HG03354 (cell line): ENCODE measurements around the gene RBPJL.
"Not testable (repeated sequence)": the region's sequence is repeated elsewhere in the genome, so short reads cannot be mapped to it uniquely, and the experiment has no call there.

Source experiments
- ATAC-seq: cut with Tn5 transposase; IDR thresholded peaks from one replicate; pipeline ENCODE4 v1.9.1; 2021; ENCODE audit warnings: mild to moderate bottlenecking; ENCODE audit not compliant: unreplicated experiment, poor library complexity, severe bottlenecking

Gene RBPJL

GRCh38 chr20:45340236-45340847 lies 33.7 kb downstream of the RBPJL start:
- no peak for ATAC-seq

DNA sequence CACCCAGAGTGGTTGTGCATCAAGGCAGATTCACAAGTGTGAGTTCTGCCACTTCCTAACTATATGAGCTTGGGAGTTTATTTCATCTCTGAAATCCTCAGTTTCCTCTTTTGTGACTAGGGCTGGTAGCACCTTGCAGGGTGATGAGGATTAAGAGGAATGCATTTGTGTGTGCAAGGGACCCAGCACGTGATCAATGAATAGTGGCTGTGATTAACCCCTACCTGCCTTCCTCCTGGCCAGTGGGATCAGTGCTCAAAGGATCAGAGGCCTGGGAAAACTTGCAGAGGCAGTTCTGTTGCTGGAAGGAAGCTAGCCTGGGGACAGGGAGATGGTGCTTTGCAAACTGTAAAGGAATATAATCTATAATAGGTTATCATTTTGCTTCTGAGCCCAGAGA lies 34.3 kb downstream of the RBPJL start:
- no peak for ATAC-seq

GRCh38 chr20:45341579-45341938 lies 34.9 kb downstream of the RBPJL start:
- ATAC-seq: no peak

DNA sequence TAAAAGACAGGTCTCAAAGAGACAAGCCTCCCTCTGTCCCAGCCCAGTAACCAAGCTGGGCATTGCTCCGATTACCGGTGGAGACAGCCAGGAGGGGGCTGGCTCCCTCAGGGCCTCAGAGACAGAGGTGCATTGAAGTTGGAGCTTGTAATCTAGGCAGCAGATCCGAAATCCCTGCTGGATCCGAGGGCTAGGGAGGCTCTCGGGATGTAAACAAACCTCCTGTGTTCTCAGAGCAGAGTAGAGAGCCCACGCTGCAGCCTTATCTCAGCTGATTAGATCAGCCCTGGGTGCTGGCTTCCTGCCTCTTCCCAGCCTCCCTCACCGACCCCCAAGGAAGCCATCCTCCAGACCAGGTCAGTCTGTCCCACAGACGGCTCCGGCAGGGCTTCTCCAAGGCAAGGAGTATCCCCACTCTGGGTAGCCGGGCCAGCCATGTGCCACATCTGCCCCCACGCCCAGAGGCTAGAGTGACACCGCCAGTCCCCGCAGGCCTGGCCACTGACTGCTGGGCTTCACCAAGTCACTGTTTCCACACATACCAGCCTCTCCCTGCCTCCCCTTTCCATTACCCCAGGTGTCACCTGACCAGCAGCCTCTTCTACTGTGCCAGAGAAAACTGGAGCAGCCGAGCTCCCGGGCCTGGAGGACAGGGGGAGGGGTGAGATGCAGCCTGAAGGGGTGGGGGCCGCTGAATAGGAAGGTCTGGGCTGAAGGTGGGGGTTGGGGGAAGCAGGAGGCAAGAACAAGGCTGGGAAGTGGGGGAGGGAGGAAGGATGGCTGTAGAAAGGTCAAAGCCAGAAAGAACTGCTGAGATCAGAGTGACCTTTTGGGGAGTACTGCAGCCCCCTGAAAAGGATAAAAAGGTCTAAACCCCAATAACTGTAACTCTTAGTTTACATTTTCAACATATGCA lies 35.6 kb downstream of the RBPJL start:
- no peak for ATAC-seq

DNA sequence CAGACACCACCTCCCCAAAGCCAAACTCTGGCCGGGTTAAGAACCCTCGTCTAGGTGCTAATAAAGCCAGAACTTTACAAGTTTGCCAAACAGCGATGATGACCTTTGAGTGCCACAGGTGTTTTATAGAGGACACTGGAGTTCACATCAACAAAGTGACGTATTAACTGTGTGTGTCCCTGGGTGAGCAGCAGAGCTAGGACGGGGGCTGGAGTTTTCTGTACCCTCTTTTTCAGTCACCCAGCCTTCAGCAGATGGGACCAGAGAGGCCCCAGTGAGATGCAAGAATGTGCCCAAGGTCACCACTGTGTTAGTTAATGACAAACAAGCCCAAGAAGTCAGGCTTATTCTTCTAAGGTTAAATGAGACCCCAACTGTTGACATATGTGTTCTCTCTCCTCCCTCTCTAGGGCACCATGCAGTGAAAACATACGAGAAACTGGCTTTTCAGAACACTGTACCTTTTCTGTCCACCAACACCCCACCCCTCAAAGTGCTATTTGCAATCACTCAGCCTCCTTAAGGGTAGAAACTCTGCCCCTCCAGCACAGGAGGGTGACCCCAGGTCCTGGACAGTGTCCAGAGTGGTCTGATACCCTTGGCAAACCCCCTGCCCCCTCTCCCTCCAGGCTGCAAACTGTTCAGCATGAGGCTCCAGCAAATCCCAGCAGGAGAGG lies 36.4 kb downstream of the RBPJL start:
- no peak for ATAC-seq

- ATAC-seq: no peak
Measured at GRCh38 chr20:45343532-45344167, 37.0 kb downstream of the RBPJL start.

DNA sequence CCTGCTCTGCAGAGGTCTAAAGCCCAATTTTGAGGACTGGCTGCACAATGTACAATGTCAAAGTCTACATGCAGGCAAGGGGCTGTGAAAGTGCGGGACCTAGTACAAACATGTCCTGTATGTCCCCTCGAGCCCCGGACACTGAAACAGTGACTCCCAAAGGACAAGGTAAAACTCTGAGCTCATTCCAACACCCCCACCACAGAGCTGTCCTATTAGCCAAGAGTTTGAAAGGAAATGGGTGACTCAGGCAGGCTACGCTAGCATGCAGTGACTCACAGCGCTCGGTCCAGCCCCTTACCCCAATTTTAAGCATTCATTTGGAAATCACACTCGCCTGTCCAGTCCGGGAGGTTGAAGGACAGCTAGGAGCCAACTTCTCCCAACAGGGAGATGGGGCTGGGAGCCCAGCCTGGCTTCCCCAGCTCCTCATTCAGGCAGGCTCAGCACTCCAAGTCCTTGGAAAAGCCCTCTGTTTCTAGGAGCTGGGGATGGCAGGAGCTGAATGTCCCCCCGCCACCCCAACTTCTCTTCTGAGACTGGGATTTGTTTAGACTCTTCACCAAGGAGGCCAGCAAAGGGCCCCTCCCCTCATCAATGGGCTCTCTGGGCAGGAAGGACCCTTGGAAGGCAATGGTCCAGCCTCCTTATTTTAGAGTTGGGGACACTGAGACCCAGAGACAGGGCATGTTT lies 37.7 kb downstream of the RBPJL start:
- no peak for ATAC-seq

DNA sequence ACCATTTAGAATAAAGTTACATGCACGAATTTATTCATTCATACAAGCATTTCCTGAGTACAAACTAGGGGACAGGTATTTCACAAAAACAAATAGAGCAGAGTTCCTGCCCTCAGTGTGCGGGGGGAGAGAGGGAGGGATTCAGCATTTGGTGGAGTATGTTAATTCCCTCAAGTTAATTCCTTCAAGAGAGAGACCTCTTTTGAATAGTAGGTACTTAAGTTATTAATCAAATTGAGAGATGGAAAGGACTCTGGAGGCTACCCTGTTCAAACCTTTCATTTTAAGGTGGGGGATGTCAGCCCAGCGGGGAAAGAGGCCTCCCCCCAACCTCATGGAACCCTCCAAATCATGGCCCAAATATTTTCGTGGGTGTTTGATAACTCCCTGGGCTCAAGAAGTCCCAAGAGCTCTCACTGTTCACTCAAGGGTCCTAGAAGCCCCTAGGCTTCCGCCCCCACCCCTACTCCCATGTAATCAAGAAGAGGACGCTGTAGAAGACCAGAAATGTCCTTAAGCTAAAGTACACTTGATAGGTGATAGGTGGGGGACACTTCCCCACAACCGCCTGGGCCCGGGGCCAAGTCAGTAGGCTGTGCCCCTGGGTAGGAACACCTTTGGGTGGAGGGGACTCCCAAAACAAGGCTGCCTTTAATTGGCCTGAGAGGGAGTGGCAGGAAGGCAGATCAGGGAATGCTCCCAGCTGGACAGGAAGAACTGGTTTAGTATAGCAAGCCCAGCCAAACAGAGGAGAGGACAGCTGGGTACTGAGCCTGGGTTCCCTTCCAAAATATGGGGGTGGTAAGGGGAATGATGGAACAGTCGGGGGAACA lies 38.7 kb downstream of the RBPJL start:
- ATAC-seq: no peak

DNA sequence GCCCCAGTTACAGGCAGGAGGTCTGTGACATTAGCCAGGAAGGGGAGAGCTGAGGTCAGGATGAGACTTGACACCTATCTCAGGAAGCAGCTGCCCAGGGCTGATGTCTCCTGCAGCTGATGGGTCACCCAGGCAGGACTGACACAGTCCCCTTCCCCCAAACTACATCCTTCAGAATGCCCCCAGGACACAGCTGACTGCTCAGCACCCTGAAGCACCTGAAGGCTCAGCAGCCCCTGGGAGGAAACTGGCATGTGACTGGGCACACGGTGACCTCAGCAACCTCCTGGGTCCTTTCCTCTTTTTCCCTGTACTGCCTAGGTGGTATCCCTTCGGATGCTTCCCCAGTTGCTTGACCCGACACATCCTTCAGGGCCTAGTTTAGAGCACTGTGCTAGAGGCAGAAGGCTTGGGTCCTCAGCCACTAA lies 39.7 kb downstream of the RBPJL start:
- no peak for ATAC-seq

GRCh38 chr20:45346851-45347250 lies 40.2 kb downstream of the RBPJL start:
- ATAC-seq: no peak

DNA sequence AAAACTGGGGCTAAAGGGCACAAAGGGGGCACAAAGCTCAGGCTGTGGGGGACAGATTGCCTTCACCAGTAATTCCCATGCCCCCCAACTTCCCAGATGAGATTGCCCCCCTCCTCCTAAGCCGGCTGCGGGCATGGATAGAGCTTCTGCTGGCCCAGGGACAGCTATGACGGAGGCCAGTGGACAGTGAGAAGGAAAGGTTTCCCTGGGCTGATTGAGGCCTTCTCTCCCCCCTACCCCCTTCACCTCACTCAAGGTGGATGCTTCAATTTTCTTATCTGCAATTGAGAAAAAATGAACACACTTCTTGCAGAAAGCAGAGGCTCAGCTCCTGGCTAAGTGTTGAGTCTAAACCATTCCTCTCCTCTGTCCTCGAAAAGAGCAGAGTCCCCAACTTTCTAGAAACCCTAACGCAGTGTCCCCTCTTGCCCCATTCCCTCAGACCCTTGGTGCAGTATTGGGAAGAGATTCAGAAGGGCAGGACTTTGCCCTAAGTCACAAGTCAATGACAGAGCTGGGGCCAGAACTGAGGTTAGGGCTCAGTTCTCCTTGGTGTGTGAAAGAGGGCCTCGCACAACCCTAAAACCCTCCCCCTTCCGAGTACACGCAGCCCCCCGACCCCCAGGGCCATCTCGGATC lies 40.8 kb downstream of the RBPJL start:
- ATAC-seq: no peak

GRCh38 chr20:45347936-45348778 lies 41.5 kb downstream of the RBPJL start, which contains the start of gene SDC4:
TSS of gene SDC4 (minus strand) at chr20:45348424. CDS start at chr20:45348384, 40 bp downstream.
- peak; percentile 48 for ATAC-seq

- no peak for ATAC-seq
Measured at GRCh38 chr20:45350217-45350616, 43.6 kb downstream of the RBPJL start.

- not testable (repeated sequence) for ATAC-seq
Measured at GRCh38 chr20:45350795-45351194, 44.2 kb downstream of the RBPJL start.

DNA sequence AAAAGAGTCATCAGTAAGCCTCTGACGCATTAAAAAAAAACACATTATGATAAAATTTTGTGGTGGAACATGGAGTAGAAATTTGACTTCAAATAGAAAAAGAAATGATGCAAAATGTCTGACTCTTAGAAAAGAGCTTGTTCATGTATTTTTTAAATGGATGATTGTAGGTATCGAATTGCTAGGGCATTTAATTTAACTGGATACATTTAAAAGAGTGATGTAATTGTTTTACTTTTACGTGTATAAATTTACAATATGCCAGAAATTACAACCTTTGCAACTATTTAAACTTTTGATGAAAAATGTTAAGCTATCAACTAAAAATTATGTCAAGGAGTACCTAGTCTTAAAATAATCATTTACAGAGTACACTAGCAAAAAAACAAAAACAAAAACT lies 46.1 kb downstream of the RBPJL start:
- no peak for ATAC-seq

GRCh38 chr20:45353746-45354145 lies 47.1 kb downstream of the RBPJL start:
- ATAC-seq: no peak

- ATAC-seq: no peak
Measured at GRCh38 chr20:45354423-45355208, 48.0 kb downstream of the RBPJL start.
